ENCODE measurements around the gene FMN1. TPM values are rescaled to one million over a fixed set of nuclear protein-coding genes. Genes with fewer than 3 reads are reported as not detected.

The FMN1 gene
- total and polyA plus RNA-seq, 2 experiments from 2014 or later = 0.53 to 1.8 TPM

DNA sequence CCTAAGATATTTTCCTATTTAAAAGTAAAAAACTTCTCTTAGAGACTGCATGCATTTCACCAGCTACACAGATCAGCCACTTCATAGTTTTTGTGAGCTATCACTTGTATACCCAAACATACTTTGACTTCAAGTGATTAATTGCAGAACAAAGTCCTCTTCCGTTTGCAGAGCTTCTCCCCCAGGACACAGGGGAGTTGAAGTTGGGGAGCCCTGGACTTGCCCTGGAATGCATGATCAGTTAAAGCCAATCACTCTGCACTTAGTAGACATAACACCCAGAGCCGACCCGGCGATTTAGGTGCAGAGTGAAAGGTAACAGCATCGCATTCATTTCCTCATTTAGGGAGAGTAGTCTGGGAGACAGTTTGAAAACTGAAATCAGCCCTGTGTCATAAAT lies 406.6 kb downstream of the FMN1 start:
- no peaks in the 10 kb centered on the region for H3K36me3 ChIP-seq
- H3K27ac ChIP-seq = no peak overlapping the region
- no peaks in the 10 kb centered on the region for H3K9me3 ChIP-seq (ENCODE audit: low read depth)
- H3K4me3 ChIP-seq = no peak overlapping the region
- H3K27me3 ChIP-seq = no peaks in the 10 kb centered on the region
- no peaks in the 10 kb centered on the region for H3K4me1 ChIP-seq (ENCODE audit: low read depth)
- no peak for DNase-seq (ENCODE audit: low read depth in 1 of 2, low spot score in 1 of 2)
- TF ChIP-seq, protein P1, sequence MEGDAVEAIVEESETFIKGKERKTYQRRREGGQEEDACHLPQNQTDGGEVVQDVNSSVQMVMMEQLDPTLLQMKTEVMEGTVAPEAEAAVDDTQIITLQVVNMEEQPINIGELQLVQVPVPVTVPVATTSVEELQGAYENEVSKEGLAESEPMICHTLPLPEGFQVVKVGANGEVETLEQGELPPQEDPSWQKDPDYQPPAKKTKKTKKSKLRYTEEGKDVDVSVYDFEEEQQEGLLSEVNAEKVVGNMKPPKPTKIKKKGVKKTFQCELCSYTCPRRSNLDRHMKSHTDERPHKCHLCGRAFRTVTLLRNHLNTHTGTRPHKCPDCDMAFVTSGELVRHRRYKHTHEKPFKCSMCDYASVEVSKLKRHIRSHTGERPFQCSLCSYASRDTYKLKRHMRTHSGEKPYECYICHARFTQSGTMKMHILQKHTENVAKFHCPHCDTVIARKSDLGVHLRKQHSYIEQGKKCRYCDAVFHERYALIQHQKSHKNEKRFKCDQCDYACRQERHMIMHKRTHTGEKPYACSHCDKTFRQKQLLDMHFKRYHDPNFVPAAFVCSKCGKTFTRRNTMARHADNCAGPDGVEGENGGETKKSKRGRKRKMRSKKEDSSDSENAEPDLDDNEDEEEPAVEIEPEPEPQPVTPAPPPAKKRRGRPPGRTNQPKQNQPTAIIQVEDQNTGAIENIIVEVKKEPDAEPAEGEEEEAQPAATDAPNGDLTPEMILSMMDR (IDR thresholded peaks at IDR 0.05; ENCODE audit: low read depth, low read length) = no peak

DNA sequence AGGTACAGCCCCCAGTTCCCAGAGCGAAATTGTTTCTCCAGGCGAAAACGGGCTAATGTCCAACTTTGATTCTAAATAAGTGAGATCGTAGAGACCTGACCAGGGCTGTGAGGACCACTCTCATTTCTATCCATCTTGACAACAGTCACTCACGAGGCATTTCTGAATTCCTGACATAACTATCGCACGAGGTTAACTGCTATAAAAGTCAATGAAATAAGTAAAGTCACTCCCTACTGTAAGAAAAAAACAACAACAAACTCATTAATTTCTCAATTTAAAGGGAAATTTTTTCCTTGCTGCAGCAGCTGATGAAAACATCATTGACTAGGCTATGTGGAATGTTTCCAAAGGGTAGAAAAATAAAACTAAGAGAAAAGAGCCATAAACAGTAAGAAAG lies 407.6 kb downstream of the FMN1 start:
- TF ChIP-seq, protein P1 (IDR thresholded peaks at IDR 0.05; ENCODE audit: low read depth, low read length) = no peak
- Histone ChIP-seq H3K4me1 (ENCODE audit: low read depth) (no peaks in the 10 kb centered on the region), H3K9me3 (ENCODE audit: low read depth) (no peaks in the 10 kb centered on the region), H3K27ac (no peak overlapping the region), H3K27me3 (no peaks in the 10 kb centered on the region), H3K4me3 (no peak overlapping the region), H3K36me3 (no peaks in the 10 kb centered on the region)
- DNase-seq (ENCODE audit: low read depth in 1 of 2, low spot score in 1 of 2) = no peak

DNA sequence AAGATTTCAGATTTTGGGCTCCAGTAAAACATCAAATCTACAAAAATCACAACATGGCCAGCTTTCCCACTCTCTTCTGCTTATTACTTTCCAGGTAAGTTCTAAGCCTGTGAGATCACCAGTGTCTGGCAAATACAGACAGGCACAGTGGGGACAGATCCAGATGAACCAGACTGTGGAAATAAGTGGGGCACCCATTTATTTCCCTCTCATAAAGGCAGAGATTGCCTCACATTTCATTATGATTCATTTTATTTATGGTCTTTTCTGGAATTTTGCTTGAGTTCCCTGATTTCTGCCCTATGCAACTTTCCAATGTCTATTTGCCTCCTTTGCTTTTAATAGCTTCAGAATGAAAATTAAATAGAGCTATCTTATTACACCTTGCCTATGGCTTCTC lies 409.9 kb downstream of the FMN1 start:
- H3K27me3 ChIP-seq = no peaks in the 10 kb centered on the region
- no peaks in the 10 kb centered on the region for H3K36me3 ChIP-seq
- H3K4me1 ChIP-seq (ENCODE audit: low read depth) = no peaks in the 10 kb centered on the region
- TF ChIP-seq, protein P1 (IDR thresholded peaks at IDR 0.05; ENCODE audit: low read depth, low read length) = no peak
- H3K9me3 ChIP-seq (ENCODE audit: low read depth) = no peaks in the 10 kb centered on the region
- no peak overlapping the region for H3K27ac ChIP-seq
- H3K4me3 ChIP-seq = no peak overlapping the region
- no peak for DNase-seq (ENCODE audit: low read depth in 1 of 2, low spot score in 1 of 2)

DNA sequence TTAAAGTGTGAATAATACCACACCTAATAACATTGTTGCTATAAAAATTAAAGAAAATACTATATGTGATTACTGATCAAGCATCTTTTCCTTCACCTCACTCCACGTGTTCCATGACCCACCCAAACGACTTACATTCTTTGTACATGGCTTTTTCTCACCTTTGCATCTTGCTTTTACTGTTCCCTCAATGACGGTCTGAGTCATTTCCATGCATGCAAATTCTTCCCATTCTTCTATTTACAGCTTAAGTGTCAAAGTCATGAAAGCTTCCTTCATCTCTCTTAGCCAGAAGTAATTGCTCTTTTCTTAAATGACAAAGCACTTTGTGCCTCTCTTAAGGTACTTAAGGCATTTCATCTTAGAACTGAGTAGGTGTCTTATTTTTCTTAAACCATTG lies 412.7 kb downstream of the FMN1 start:
- no peak overlapping the region for H3K4me3 ChIP-seq
- DNase-seq (ENCODE audit: low read depth in 1 of 2, low spot score in 1 of 2) = no peak
- H3K9me3 ChIP-seq (ENCODE audit: low read depth) = no peaks in the 10 kb centered on the region
- H3K27ac ChIP-seq = no peak overlapping the region
- no peaks in the 10 kb centered on the region for H3K4me1 ChIP-seq (ENCODE audit: low read depth)
- H3K36me3 ChIP-seq = no peaks in the 10 kb centered on the region
- TF ChIP-seq, protein P1 (IDR thresholded peaks at IDR 0.05; ENCODE audit: low read depth, low read length) = no peak
- no peaks in the 10 kb centered on the region for H3K27me3 ChIP-seq

DNA sequence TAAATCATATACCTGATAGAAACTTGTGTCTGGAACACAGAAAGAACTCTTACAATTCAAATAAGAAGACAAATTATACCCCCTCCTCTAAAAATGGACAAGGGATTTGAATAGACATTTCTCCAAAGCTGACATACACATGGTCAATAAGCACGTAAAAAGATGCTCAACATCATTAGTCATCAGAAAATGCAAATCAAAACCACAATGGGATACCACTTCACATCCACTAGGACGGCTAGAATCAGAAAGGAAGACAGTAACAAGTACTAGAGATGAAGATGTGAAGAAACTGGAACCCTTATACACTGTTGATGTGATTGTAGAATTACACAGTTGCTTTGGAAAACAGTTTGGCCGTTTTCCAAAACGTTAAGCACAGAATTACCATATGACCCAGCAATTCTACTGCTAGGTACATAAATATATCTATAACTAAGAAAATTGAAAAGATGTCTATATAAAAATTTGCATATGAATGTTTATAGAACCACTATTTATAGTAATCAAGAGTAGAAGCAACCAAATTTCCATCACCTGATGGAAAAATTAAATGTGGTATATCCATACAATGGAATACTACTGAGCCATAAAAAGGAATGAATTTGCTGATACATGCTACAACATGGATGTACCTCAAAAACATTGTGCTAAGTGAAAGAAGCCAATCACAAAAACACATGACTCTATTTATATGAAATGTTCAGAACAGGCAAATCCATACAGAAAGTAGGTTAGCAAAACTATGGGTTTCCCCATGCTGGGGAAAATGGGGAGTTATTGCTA lies 415.9 kb downstream of the FMN1 start:
- H3K36me3 ChIP-seq = no peaks in the 10 kb centered on the region
- H3K4me1 ChIP-seq (ENCODE audit: low read depth) = no peaks in the 10 kb centered on the region
- no peaks in the 10 kb centered on the region for H3K27me3 ChIP-seq
- H3K4me3 ChIP-seq = no peak overlapping the region
- H3K9me3 ChIP-seq (ENCODE audit: low read depth) = no peaks in the 10 kb centered on the region
- TF ChIP-seq, protein P1 (IDR thresholded peaks at IDR 0.05; ENCODE audit: low read depth, low read length) = no peak
- H3K27ac ChIP-seq = no peak overlapping the region
- no peak for DNase-seq (ENCODE audit: low read depth in 1 of 2, low spot score in 1 of 2)

Measured in cardiac muscle cell (in vitro differentiated cells and primary cell).